A673 (cell line): Measurements from ENCODE around the gene IDUA.

Source experiments
- EZH2 ChIP-seq: fragments of 200-600 bp; sonication (generic); IDR thresholded peaks from 2 replicates; pipeline ENCODE4 v1.6.1; 2017; ENCODE audit warnings: borderline replicate concordance, low read depth, mild to moderate bottlenecking, mixed read lengths, antibody characterized with exemption, low read length; ENCODE audit not compliant: poor library complexity, severe bottlenecking
- TF ChIP-seq, protein P1 (sequence below): fragments of 300-800, 200-600 bp; sonication (generic); conservative IDR thresholded peaks from 2 replicates; pipeline ENCODE4 v1.5.1; 2017; ENCODE audit warnings: low read depth, mild to moderate bottlenecking, antibody characterized with exemption, low read length, moderate library complexity, mixed read lengths

DNA sequence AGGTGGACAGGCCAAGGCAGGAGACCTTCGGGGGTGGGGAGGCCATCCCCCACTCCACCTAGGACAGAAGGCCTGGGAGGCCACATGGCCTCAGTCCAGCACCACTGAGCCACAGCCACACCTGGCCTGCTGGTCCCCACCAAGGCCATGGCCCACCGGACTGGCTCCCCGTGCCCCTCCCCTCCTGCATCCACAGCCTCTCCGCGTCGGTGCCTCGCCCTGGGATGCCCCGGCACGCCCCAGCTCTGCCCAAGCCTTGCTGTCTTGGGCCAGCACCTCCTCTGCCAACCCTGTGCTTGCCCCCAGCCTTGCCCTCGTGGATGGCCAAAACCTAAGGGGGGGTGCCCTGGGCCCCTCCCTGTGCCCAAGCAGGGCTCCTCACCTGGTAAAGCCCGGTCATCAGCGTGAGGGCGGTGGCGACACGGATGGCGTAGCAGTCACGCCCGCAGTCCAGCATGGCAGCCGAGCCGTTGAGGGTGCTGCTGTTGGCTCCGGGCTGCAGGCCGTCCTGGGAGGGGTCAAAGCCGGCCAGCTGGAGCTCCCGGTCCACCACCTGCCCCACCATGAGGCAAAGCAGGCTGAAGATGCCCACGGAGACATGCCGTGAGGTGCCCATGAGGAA is 4.0 kb downstream of the IDUA start:
- no peak for TF ChIP-seq EZH2
- TF ChIP-seq, protein P1, sequence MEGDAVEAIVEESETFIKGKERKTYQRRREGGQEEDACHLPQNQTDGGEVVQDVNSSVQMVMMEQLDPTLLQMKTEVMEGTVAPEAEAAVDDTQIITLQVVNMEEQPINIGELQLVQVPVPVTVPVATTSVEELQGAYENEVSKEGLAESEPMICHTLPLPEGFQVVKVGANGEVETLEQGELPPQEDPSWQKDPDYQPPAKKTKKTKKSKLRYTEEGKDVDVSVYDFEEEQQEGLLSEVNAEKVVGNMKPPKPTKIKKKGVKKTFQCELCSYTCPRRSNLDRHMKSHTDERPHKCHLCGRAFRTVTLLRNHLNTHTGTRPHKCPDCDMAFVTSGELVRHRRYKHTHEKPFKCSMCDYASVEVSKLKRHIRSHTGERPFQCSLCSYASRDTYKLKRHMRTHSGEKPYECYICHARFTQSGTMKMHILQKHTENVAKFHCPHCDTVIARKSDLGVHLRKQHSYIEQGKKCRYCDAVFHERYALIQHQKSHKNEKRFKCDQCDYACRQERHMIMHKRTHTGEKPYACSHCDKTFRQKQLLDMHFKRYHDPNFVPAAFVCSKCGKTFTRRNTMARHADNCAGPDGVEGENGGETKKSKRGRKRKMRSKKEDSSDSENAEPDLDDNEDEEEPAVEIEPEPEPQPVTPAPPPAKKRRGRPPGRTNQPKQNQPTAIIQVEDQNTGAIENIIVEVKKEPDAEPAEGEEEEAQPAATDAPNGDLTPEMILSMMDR: no peak
